Measurements from ENCODE around the gene NECTIN1.

The NECTIN1 gene

GRCh38 chr11:119641983-119642745 lies 86.8 kb downstream of the NECTIN1 start:
- peak; percentile 70 for TF ChIP-seq CTCF (IDR thresholded peaks at IDR 0.05; ENCODE audit: low read depth, low read length, missing control alignments)
- no peaks in the 10 kb centered on the region for H3K36me3 ChIP-seq (replicated peaks)
- DNase-seq, result peak; percentile 4
- no peak overlapping the region for H3K4me3 ChIP-seq (ENCODE audit: low read depth, low read length)
- H3K27me3 ChIP-seq (replicated peaks), result peaks cover 8% of the 10 kb centered on the region
- no peak overlapping the region for H3K27ac ChIP-seq
- in situ Hi-C loops (cut with HindIII; ENCODE audit: low pct_ligation_motif_present, low sequenced_read_pairs), result no loop called here

GRCh38 chr11:119640541-119640940 lies 88.5 kb downstream of the NECTIN1 start:
- in situ Hi-C loops (cut with HindIII; ENCODE audit: low pct_ligation_motif_present, low sequenced_read_pairs), result no loop called here
- DNase-seq, result no peak

GRCh38 chr11:119639642-119640205 lies 89.3 kb downstream of the NECTIN1 start:
- Histone ChIP-seq H3K4me3 (ENCODE audit: low read depth, low read length) (no peak overlapping the region), H3K27ac (no peak overlapping the region), H3K36me3 (replicated peaks) (no peaks in the 10 kb centered on the region), H3K27me3 (replicated peaks) (peaks cover 6% of the 10 kb centered on the region)
- in situ Hi-C loops (cut with HindIII; ENCODE audit: low pct_ligation_motif_present, low sequenced_read_pairs), result no loop called here
- no peak for DNase-seq
- no peak for TF ChIP-seq CTCF (IDR thresholded peaks at IDR 0.05; ENCODE audit: low read depth, low read length, missing control alignments)

More at GRCh38 chr11:119640541-119640940, 88.5 kb downstream of the NECTIN1 start:
- TF ChIP-seq CTCF (IDR thresholded peaks at IDR 0.05; ENCODE audit: low read depth, low read length, missing control alignments), result no peak
- Histone ChIP-seq H3K27ac (no peak overlapping the region), H3K36me3 (replicated peaks) (no peaks in the 10 kb centered on the region), H3K4me3 (ENCODE audit: low read depth, low read length) (no peak overlapping the region), H3K27me3 (replicated peaks) (peaks cover 7% of the 10 kb centered on the region)

GRCh38 chr11:119638851-119639250 lies 90.1 kb downstream of the NECTIN1 start:
- no peak for DNase-seq
- no peak overlapping the region for H3K27ac ChIP-seq
- H3K4me3 ChIP-seq (ENCODE audit: low read depth, low read length), result no peak overlapping the region
- no peak for TF ChIP-seq CTCF (IDR thresholded peaks at IDR 0.05; ENCODE audit: low read depth, low read length, missing control alignments)
- no peaks in the 10 kb centered on the region for H3K36me3 ChIP-seq (replicated peaks)
- in situ Hi-C loops (cut with HindIII; ENCODE audit: low pct_ligation_motif_present, low sequenced_read_pairs), result no loop called here
- H3K27me3 ChIP-seq (replicated peaks), result peaks cover 6% of the 10 kb centered on the region

- H3K4me3 ChIP-seq (ENCODE audit: low read depth, low read length), result no peak overlapping the region
- in situ Hi-C loops (cut with HindIII; ENCODE audit: low pct_ligation_motif_present, low sequenced_read_pairs), result no loop called here
- no peaks in the 10 kb centered on the region for H3K36me3 ChIP-seq (replicated peaks)
- TF ChIP-seq CTCF (IDR thresholded peaks at IDR 0.05; ENCODE audit: low read depth, low read length, missing control alignments), result no peak
- peaks cover 6% of the 10 kb centered on the region for H3K27me3 ChIP-seq (replicated peaks)
- no peak overlapping the region for H3K27ac ChIP-seq
- no peak for DNase-seq
These were observed 91.5 kb downstream of the NECTIN1 start for GRCh38 chr11:119637481-119637880.

All from brain microvascular endothelial cell (primary cell).